ENCODE data around the gene CACUL1.

Gene CACUL1

DNA sequence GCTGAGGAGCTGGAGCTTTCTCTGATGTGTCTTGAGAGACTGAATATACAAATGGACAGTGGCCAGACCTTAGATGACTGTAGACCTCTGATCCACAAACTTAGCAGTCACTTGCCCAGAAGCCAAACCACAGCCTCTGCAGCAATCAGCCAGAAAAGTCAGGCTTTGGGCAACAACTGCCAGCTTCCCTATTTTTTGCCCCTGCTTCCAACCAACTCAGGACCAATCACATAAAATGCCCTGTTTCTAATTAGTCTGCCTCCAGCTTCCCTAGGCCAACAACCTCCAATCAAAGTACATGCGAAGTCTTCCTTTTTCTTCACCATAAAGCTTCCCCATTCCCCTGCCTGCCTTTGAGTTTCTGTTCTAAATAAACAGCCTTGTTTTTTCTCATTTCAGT, 37.8 kb upstream of the CACUL1 start:
- Histone ChIP-seq H3K4ac (ENCODE audit: low read depth, low read length) (no peak overlapping the region), H3K9ac (ENCODE audit: low read length) (no peak overlapping the region), H3K4me2 (ENCODE audit: low read length) (no peak overlapping the region), H2AFZ (ENCODE audit: insufficient read depth, low read length, poor library complexity) (no peak overlapping the region), H2BK5ac (ENCODE audit: low read depth, low read length, poor library complexity) (no peak overlapping the region), H2AK5ac (ENCODE audit: low read length) (no peak overlapping the region), H3K27me3 (ENCODE audit: insufficient read depth, low read length) (no peaks in the 10 kb centered on the region), H4K8ac (ENCODE audit: low read depth, low read length) (no peak overlapping the region), H3K18ac (ENCODE audit: low read length) (no peak overlapping the region), H3K79me2 (ENCODE audit: control insufficient read depth, insufficient read depth, low read length, poor library complexity) (no peaks in the 10 kb centered on the region), H3K79me1 (ENCODE audit: low read length) (no peaks in the 10 kb centered on the region), H3K23ac (ENCODE audit: low read length) (no peak overlapping the region), H3K9me3 (ENCODE audit: insufficient read depth, low read depth, low read length) (peaks cover 2% of the 10 kb centered on the region), H3K36me3 (ENCODE audit: control insufficient read depth in 1 of 2, insufficient read depth in 2 of 2, low read length in 2 of 2) (no peaks in the 10 kb centered on the region), H3K4me1 (ENCODE audit: control insufficient read depth in 1 of 2, insufficient read depth in 2 of 2, low read length in 2 of 2) (no peaks in the 10 kb centered on the region), H3K4me3 (ENCODE audit: low read depth, low read length) (no peak overlapping the region), H2BK120ac (ENCODE audit: insufficient read depth, low read length, poor library complexity) (no peak overlapping the region), H2BK12ac (ENCODE audit: low read length) (no peak overlapping the region), H3K14ac (ENCODE audit: low read length) (no peak overlapping the region), H3K27ac (ENCODE audit: low read depth, low read length) (no peak overlapping the region), H4K91ac (ENCODE audit: low read depth, low read length) (no peak overlapping the region), H4K12ac (ENCODE audit: low read depth, low read length) (no peak overlapping the region)
- peak; percentile 21 to 30 for DNase-seq
- WGBS (ENCODE audit: extremely low coverage, insufficient coverage, insufficient read length) = no CpG with 5 or more reads among the region's 1 CpG

DNA sequence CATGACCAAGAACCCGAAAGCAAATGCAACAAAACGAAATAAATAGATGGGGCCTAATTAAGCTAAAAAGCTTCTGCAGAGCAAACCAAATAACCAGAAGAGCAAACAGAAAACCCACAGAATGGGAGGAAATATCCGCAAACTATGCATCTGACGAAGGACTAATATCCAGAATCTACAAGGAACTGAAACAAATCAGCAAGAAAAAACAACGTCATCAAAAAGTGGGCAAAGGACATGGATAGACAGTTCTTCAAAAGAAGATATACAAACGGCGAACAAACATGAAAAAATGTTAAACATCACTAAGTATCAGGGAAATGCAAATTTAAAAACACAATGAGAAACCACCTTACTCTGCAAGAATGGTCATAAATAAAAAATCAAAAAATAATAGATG, 35.3 kb upstream of the CACUL1 start:
- Histone ChIP-seq H3K27me3 (ENCODE audit: insufficient read depth, low read length) (no peaks in the 10 kb centered on the region), H3K4me3 (ENCODE audit: low read depth, low read length) (no peak overlapping the region), H2AFZ (ENCODE audit: insufficient read depth, low read length, poor library complexity) (no peak overlapping the region), H2BK120ac (ENCODE audit: insufficient read depth, low read length, poor library complexity) (no peak overlapping the region), H3K18ac (ENCODE audit: low read length) (no peak overlapping the region), H3K14ac (ENCODE audit: low read length) (no peak overlapping the region), H3K23ac (ENCODE audit: low read length) (no peak overlapping the region), H3K4ac (ENCODE audit: low read depth, low read length) (no peak overlapping the region), H3K4me1 (ENCODE audit: control insufficient read depth in 1 of 2, insufficient read depth in 2 of 2, low read length in 2 of 2) (no peaks in the 10 kb centered on the region), H3K4me2 (ENCODE audit: low read length) (no peak overlapping the region), H3K79me2 (ENCODE audit: control insufficient read depth, insufficient read depth, low read length, poor library complexity) (no peaks in the 10 kb centered on the region), H3K36me3 (ENCODE audit: control insufficient read depth in 1 of 2, insufficient read depth in 2 of 2, low read length in 2 of 2) (no peaks in the 10 kb centered on the region), H3K9me3 (ENCODE audit: insufficient read depth, low read depth, low read length) (peaks cover 2% of the 10 kb centered on the region), H4K8ac (ENCODE audit: low read depth, low read length) (no peak overlapping the region), H2AK5ac (ENCODE audit: low read length) (no peak overlapping the region), H2BK5ac (ENCODE audit: low read depth, low read length, poor library complexity) (no peak overlapping the region), H3K9ac (ENCODE audit: low read length) (no peak overlapping the region), H4K91ac (ENCODE audit: low read depth, low read length) (no peak overlapping the region), H2BK12ac (ENCODE audit: low read length) (no peak overlapping the region), H4K12ac (ENCODE audit: low read depth, low read length) (no peak overlapping the region), H3K27ac (ENCODE audit: low read depth, low read length) (no peak overlapping the region), H3K79me1 (ENCODE audit: low read length) (no peaks in the 10 kb centered on the region)
- DNase-seq = no peak
- no CpG with 5 or more reads among the region's 7 CpGs for WGBS (ENCODE audit: extremely low coverage, insufficient coverage, insufficient read length)

DNA sequence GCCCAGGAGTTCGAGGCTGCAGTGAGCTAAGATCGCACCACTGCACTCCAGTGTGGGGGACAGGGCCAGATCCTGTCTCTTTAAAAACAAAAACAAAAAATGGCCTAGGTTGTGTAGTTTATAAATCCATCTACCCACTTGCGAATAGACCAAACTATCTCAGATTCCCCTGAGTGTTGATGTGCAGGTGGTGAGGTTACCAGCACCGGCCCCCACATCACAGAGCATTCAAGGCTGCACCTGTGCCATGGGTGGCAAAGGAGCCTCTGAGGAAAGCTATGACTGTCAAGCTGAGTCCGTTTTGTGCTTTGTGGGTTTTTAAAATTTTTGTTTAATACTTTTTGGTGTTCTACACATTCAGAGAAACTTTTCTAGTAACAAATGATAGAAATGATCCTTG, 30.8 kb upstream of the CACUL1 start:
- no peak overlapping the region for H2BK5ac ChIP-seq (ENCODE audit: low read depth, low read length, poor library complexity)
- no peak overlapping the region for H3K23ac ChIP-seq (ENCODE audit: low read length)
- H3K4me2 ChIP-seq (ENCODE audit: low read length) = no peak overlapping the region
- no peak overlapping the region for H4K8ac ChIP-seq (ENCODE audit: low read depth, low read length)
- H3K79me2 ChIP-seq (ENCODE audit: control insufficient read depth, insufficient read depth, low read length, poor library complexity) = no peaks in the 10 kb centered on the region
- H3K79me1 ChIP-seq (ENCODE audit: low read length) = no peaks in the 10 kb centered on the region
- H2BK12ac ChIP-seq (ENCODE audit: low read length) = no peak overlapping the region
- H3K9me3 ChIP-seq (ENCODE audit: insufficient read depth, low read depth, low read length) = peaks cover 2% of the 10 kb centered on the region
- no peak overlapping the region for H3K9ac ChIP-seq (ENCODE audit: low read length)
- no peak overlapping the region for H3K27ac ChIP-seq (ENCODE audit: low read depth, low read length)
- no peak overlapping the region for H4K91ac ChIP-seq (ENCODE audit: low read depth, low read length)
- no peak overlapping the region for H3K4me3 ChIP-seq (ENCODE audit: low read depth, low read length)
- H3K18ac ChIP-seq (ENCODE audit: low read length) = no peak overlapping the region
- no peak overlapping the region for H2AK5ac ChIP-seq (ENCODE audit: low read length)
- H2AFZ ChIP-seq (ENCODE audit: insufficient read depth, low read length, poor library complexity) = no peak overlapping the region
- H2BK120ac ChIP-seq (ENCODE audit: insufficient read depth, low read length, poor library complexity) = no peak overlapping the region
- H3K4me1 ChIP-seq (ENCODE audit: control insufficient read depth in 1 of 2, insufficient read depth in 2 of 2, low read length in 2 of 2) = no peaks in the 10 kb centered on the region
- H3K14ac ChIP-seq (ENCODE audit: low read length) = no peak overlapping the region
- H3K27me3 ChIP-seq (ENCODE audit: insufficient read depth, low read length) = no peaks in the 10 kb centered on the region
- no CpG with 5 or more reads among the region's 5 CpGs for WGBS (ENCODE audit: extremely low coverage, insufficient coverage, insufficient read length)
- no peaks in the 10 kb centered on the region for H3K36me3 ChIP-seq (ENCODE audit: control insufficient read depth in 1 of 2, insufficient read depth in 2 of 2, low read length in 2 of 2)
- no peak for DNase-seq
- no peak overlapping the region for H3K4ac ChIP-seq (ENCODE audit: low read depth, low read length)
- H4K12ac ChIP-seq (ENCODE audit: low read depth, low read length) = no peak overlapping the region

DNA sequence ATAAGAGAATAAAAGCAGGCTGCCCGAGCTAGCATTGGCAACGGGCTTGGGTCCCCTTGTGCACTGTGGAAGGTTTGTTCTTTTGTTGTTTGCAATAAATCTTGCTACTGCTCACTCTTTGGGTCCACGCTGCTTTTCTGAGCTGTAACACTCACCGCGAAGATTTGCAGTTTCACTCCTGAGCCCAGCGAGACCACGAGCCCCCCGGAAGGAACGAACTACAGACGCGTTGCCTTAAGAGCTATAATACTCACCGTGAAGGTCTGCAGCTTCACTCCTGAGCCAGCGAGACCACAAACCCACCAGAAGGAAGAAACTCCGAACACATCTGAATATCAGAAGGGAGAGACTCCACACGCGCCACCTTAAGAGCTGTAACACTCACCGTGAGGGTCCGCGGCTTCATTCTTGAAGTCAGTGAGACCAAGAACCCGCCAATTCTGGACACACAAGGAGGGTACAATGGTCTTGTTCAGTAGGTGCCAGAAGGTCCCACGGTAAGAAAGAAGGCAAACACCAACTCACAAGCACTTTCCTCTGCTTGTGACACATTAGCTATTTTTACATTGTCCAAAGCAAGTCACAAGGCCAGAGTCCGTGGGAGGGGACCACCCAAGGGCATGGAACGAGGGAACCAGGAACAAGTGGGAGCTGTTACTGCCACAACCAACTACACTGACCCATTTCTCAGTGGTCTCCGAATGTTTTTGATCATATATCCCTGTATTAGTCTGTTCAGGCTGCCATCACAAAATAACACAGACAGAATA, 29.2 kb upstream of the CACUL1 start:
- Histone ChIP-seq H3K79me2 (ENCODE audit: control insufficient read depth, insufficient read depth, low read length, poor library complexity) (no peaks in the 10 kb centered on the region), H3K27me3 (ENCODE audit: insufficient read depth, low read length) (no peaks in the 10 kb centered on the region), H2BK120ac (ENCODE audit: insufficient read depth, low read length, poor library complexity) (no peak overlapping the region)

More for the DNA sequence above, 29.2 kb upstream of the CACUL1 start:
- Histone ChIP-seq H3K36me3 (ENCODE audit: control insufficient read depth in 1 of 2, insufficient read depth in 2 of 2, low read length in 2 of 2) (no peaks in the 10 kb centered on the region), H3K4me2 (ENCODE audit: low read length) (no peak overlapping the region), H2BK5ac (ENCODE audit: low read depth, low read length, poor library complexity) (no peak overlapping the region), H4K8ac (ENCODE audit: low read depth, low read length) (no peak overlapping the region), H3K18ac (ENCODE audit: low read length) (no peak overlapping the region), H4K12ac (ENCODE audit: low read depth, low read length) (no peak overlapping the region), H3K23ac (ENCODE audit: low read length) (no peak overlapping the region), H3K4me1 (ENCODE audit: control insufficient read depth in 1 of 2, insufficient read depth in 2 of 2, low read length in 2 of 2) (no peaks in the 10 kb centered on the region), H3K79me1 (ENCODE audit: low read length) (no peaks in the 10 kb centered on the region), H4K91ac (ENCODE audit: low read depth, low read length) (no peak overlapping the region), H3K4me3 (ENCODE audit: low read depth, low read length) (no peak overlapping the region), H2AFZ (ENCODE audit: insufficient read depth, low read length, poor library complexity) (no peak overlapping the region), H2AK5ac (ENCODE audit: low read length) (no peak overlapping the region), H3K4ac (ENCODE audit: low read depth, low read length) (no peak overlapping the region), H2BK12ac (ENCODE audit: low read length) (no peak overlapping the region), H3K27ac (ENCODE audit: low read depth, low read length) (no peak overlapping the region), H3K9ac (ENCODE audit: low read length) (no peak overlapping the region), H3K9me3 (ENCODE audit: insufficient read depth, low read depth, low read length) (peaks cover 2% of the 10 kb centered on the region), H3K14ac (ENCODE audit: low read length) (no peak overlapping the region)
- DNase-seq = no peak
- WGBS (ENCODE audit: extremely low coverage, insufficient coverage, insufficient read length) = no CpG with 5 or more reads among the region's 24 CpGs

Data from trophoblast cell (in vitro differentiated cells and primary cell).